Lower leg skin (tissue), 4 donors: Measurements from ENCODE around the gene CHD5. TPM values are rescaled to one million over a fixed set of nuclear protein-coding genes. Genes with fewer than 3 reads are reported as not detected.

Experiments used
- DNase-seq, 2 donors: peaks; one replicate each; pipeline ENCODE4 v3.0.0-alpha.2; 2019; ENCODE audit warnings: low spot score in 2 of 2
- H3K4me3 ChIP-seq: fragments of 200-600 bp; sonication (generic); 2 replicates; pipeline ENCODE4 v1.5.1; 2017; ENCODE audit warnings: mild to moderate bottlenecking, low read depth; ENCODE audit not compliant: poor library complexity, severe bottlenecking
- CTCF ChIP-seq, 3 donors: fragments of 450-650 bp; IDR thresholded peaks; one replicate each; pipeline ENCODE4 v1.5.1; 2016; ENCODE audit warnings: antibody characterized with exemption in 3 of 3, mild to moderate bottlenecking in 3 of 3, moderate library complexity in 2 of 3
- POLR2A ChIP-seq, 2 donors: fragments of 450-650 bp; IDR thresholded peaks; one replicate each; pipeline ENCODE4 v1.6.1; 2016 to 2017; ENCODE audit warnings: antibody characterized with exemption in 2 of 2, mild to moderate bottlenecking in 1 of 2, moderate library complexity in 1 of 2
- WGBS, 2 donors: methylation state at CpG; one replicate each; pipeline ENCODE4 v1.1.5; 2018; 5-methylcytosine and 5-hydroxymethylcytosine counted together
- intact Hi-C: fragments of 100-400 bp; cut with DNase I; formaldehyde crosslinking; loops from one replicate; pipeline ENCODE4 v1.15.0; 2023; ENCODE audit warnings: low total_unique reads
- total RNA-seq, 4 donors: library from RNA; depleted of rRNA; stranded (reverse); fragments of >200 nt; gene quantifications; one replicate each; pipeline ENCODE4 v1.1.0, GENCODE V29; 2016

CHD5 gene
- total RNA-seq, 4 donors from 2014 or later, result 0.04 to 0.27 (median 0.13) TPM; not detected in 1

DNA sequence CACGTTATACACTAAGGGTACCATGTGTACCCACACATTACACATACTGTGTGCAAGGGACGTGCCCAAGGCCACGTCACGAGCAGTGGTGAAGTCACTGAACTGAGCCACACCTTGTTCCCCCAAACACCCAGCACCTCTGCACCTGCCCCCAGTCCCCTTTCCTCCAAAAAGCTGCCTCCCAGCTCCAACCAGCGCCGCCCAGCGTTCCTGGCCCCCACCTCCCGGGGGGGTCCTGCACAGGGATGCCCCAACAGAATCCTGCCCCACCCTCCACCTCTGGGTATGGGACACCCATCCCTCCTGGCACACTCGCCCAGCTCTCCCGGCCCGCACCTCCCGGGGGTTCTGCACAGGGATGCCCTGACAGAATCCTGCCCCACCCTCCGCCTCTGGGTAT is 54.1 kb downstream of the CHD5 start:
- H3K4me3 ChIP-seq, result no peak overlapping the region
- TF ChIP-seq POLR2A (IDR thresholded peaks at IDR 0.05) (no peak), CTCF (IDR thresholded peaks at IDR 0.05) (no peak)
- intact Hi-C loops, result no loop called here
- 50 to 67% methylated on average over 12 to 13 of the region's 13 CpGs for WGBS, 2 donors
- DNase-seq, result no peak

- intact Hi-C loops, result no loop called here
- DNase-seq, result no peak
- H3K4me3 ChIP-seq, result no peak overlapping the region
- TF ChIP-seq POLR2A (IDR thresholded peaks at IDR 0.05) (no peak), CTCF (IDR thresholded peaks at IDR 0.05) (no peak)
- WGBS, 2 donors, result 52 to 65% methylated on average over 15 of the region's 15 CpGs
Measured at GRCh38 chr1:6125366-6125765, 54.8 kb downstream of the CHD5 start.

GRCh38 chr1:6124746-6125365 is 55.3 kb downstream of the CHD5 start:
- no peak for DNase-seq
- H3K4me3 ChIP-seq, result no peak overlapping the region
- TF ChIP-seq POLR2A (IDR thresholded peaks at IDR 0.05) (no peak), CTCF (IDR thresholded peaks at IDR 0.05) (no peak)
- intact Hi-C loops, result no loop called here
- WGBS, 2 donors, result 78 to 83% methylated on average over 16 to 21 of the region's 21 CpGs

- WGBS, 2 donors, result 85 to 90% methylated on average over 4 to 12 of the region's 12 CpGs
- intact Hi-C loops, result no loop called here
- no peak for DNase-seq
- no peak overlapping the region for H3K4me3 ChIP-seq
- no peak for TF ChIP-seq CTCF (IDR thresholded peaks at IDR 0.05)
- TF ChIP-seq POLR2A (IDR thresholded peaks at IDR 0.05), result no peak
Measured at GRCh38 chr1:6124341-6124740, 55.8 kb downstream of the CHD5 start.

- DNase-seq, result no peak
- TF ChIP-seq CTCF (IDR thresholded peaks at IDR 0.05) (no peak), POLR2A (IDR thresholded peaks at IDR 0.05) (no peak)
- H3K4me3 ChIP-seq, result no peak overlapping the region
- 78 to 89% methylated on average over 10 of the region's 10 CpGs for WGBS, 2 donors
- intact Hi-C loops, result no loop called here
Measured at GRCh38 chr1:6123816-6124215, 56.3 kb downstream of the CHD5 start.

GRCh38 chr1:6123083-6123482 is 57.0 kb downstream of the CHD5 start:
- no peak overlapping the region for H3K4me3 ChIP-seq
- intact Hi-C loops, result no loop called here
- 74 to 75% methylated on average over 7 of the region's 7 CpGs for WGBS, 2 donors
- TF ChIP-seq POLR2A (IDR thresholded peaks at IDR 0.05) (no peak), CTCF (IDR thresholded peaks at IDR 0.05) (no peak)
- no peak for DNase-seq
